ENCODE results near the gene C1QTNF8.

Gene C1QTNF8, protein sequence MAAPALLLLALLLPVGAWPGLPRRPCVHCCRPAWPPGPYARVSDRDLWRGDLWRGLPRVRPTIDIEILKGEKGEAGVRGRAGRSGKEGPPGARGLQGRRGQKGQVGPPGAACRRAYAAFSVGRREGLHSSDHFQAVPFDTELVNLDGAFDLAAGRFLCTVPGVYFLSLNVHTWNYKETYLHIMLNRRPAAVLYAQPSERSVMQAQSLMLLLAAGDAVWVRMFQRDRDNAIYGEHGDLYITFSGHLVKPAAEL

DNA sequence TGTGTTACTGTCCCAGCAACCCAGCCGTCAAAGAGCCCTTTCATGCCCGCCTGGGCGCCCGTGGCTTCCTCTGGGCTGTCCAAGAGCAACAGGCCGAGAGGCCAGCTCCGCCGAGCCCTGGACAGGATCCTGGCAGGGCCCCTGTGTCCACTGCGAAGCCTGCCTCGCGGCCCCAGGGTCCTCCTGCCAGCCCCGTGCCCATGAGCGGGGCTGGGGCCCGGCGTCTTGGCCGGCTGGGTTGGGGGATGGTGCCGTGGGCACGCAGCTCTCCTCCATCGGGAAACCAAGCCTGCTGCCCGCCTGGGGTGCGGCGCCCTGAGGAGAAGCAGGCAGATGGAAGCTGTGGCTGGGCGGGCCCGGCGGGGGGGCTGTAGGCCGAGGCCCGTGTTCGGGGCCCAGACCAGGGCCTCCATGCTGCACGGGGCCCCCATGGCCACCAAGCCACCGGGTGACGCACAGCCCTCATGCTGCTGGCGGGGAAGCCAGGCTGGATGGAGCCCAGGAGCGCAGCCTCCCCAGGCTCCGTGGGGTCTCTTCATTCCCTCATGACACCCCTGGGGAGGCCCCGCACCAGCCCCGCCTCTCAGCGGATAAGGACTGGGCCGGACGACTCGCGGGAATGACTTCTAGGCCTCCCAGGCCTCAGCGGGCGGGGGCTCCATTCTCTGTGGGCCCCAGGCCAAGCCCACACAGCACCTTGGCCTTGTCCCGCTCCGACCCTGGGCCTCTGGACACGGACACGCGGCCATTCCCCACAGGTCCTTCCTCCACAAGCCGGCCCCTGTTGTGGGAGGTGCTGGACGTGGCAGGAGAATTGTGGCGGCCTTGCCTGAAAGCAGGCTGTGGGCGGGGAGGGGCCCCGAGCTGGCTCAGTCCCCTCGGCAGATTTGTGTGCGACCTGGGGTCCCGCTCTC, at the start of gene C1QTNF8:
Gene C1QTNF8 (minus strand): TSS at position 76 of the 914 bp plus-strand sequence. CDS start 1,322 bp downstream, outside the sequence.
- in situ Hi-C loops (cut with HindIII; ENCODE audit: low sequenced_read_pairs): no loop called here

GRCh38 chr16:1145383-1146100, 49.5 kb upstream of the C1QTNF8 start:
- in situ Hi-C loops (cut with HindIII; ENCODE audit: low sequenced_read_pairs): loop anchor here (10.0 to 25.0 kb wide), 3 partner anchors 111 to 311 kb away; no protein-coding TSS in a partner anchor

- in situ Hi-C loops (cut with HindIII; ENCODE audit: low sequenced_read_pairs): loop anchor here (10.0 to 25.0 kb wide), 3 partner anchors 110 to 310 kb away; no protein-coding TSS in a partner anchor
Observed at GRCh38 chr16:1144476-1145382, 48.7 kb upstream of the C1QTNF8 start.

DNA sequence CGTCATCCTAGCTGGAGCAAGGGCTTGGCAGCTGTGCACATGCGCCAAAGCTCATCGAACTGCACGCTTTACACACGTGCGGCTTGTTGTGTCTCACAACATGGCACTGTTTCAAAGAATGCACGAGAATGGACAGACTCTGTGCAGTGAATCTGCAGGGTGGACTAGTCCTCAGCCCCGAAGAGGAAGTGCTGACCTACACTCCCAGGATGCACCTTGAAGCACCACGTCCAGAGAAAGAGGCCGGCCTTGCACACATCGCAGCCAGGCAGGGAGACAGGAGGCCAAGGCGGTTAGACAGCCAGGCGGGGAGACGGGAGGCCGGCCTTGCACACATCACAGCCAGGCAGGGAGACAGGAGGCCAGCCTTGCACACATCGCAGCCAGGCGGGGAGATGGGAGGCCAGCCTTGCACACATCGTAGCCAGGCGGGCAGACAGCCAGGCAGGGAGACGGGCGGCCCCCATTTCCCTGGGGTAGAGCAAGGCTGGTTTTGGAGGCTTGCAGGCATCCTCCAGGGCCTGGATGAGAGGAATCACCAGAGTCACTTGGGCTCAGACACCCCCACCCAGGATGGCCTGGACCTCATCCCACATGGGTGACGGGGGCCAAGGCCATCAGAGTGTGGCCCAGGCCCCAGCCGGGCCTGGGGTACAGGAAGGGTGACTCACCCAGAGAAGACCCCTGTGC, 47.9 kb upstream of the C1QTNF8 start:
- in situ Hi-C loops (cut with HindIII; ENCODE audit: low sequenced_read_pairs): loop anchor here (10.0 to 25.0 kb wide), 3 partner anchors 109 to 309 kb away; no protein-coding TSS in a partner anchor

GRCh38 chr16:1142911-1143310, 46.9 kb upstream of the C1QTNF8 start:
- in situ Hi-C loops (cut with HindIII; ENCODE audit: low sequenced_read_pairs): loop anchor here (10.0 to 25.0 kb wide), 3 partner anchors 108 to 308 kb away; no protein-coding TSS in a partner anchor

DNA sequence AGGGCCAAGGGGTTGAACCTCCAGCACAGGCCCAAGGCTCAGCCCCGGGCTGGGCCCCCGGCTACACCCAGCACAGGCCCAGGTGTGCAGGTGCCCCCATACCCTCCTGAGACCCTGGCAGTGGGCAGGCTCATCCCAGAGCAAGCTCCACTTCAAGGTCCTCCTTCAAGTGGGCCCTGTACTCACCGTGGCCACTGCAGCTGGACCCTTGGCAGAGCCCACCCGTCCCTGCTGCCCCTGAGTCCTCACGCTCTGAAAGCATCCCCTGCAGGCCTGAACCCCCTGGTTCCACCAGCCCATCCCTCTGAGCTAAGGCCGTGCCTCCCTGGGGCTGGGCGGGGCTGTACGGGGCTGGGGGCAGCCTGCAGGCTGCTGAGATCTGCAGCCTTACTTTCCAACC, 45.7 kb upstream of the C1QTNF8 start:
- in situ Hi-C loops (cut with HindIII; ENCODE audit: low sequenced_read_pairs): loop anchor here (10.0 to 25.0 kb wide), 3 partner anchors 107 to 307 kb away; no protein-coding TSS in a partner anchor

DNA sequence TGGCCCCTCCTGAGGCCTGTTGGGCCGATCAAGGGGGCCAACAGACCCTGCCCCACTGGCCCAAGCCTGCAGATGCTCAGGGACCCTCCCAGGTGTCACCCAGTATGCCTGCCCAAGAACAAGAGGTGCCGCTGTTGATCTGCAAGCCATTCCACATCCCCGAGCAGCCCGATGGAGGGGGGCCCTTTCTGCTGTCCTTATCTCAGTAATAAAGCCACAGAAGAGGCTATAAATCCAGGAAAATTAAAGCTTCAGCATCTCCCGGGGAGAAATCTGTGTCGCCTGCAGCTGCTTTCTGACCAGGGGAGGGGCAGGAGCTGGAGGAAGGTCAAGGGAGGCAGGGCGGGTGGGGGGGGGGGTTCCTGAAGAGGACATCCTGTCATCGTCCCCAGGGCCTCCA, 45.1 kb upstream of the C1QTNF8 start:
- in situ Hi-C loops (cut with HindIII; ENCODE audit: low sequenced_read_pairs): loop anchor here (10.0 to 25.0 kb wide), 3 partner anchors 106 to 306 kb away; no protein-coding TSS in a partner anchor

GRCh38 chr16:1140582-1141162, 44.6 kb upstream of the C1QTNF8 start:
- in situ Hi-C loops (cut with HindIII; ENCODE audit: low sequenced_read_pairs): loop anchor here (10.0 to 25.0 kb wide), 3 partner anchors 106 to 306 kb away; no protein-coding TSS in a partner anchor

GRCh38 chr16:1137604-1138003, 41.6 kb upstream of the C1QTNF8 start:
- in situ Hi-C loops (cut with HindIII; ENCODE audit: low sequenced_read_pairs): loop anchor here (25.0 kb wide), 1 partner anchor 250 kb away; no protein-coding TSS in a partner anchor

GRCh38 chr16:1135459-1135825, 39.4 kb upstream of the C1QTNF8 start:
- in situ Hi-C loops (cut with HindIII; ENCODE audit: low sequenced_read_pairs): loop anchor here (25.0 kb wide), 1 partner anchor 252 kb away; no protein-coding TSS in a partner anchor

GRCh38 chr16:1134776-1135458, 38.9 kb upstream of the C1QTNF8 start:
- in situ Hi-C loops (cut with HindIII; ENCODE audit: low sequenced_read_pairs): loop anchor here (25.0 kb wide), 1 partner anchor 252 kb away; no protein-coding TSS in a partner anchor

- in situ Hi-C loops (cut with HindIII; ENCODE audit: low sequenced_read_pairs): loop anchor here (25.0 kb wide), 1 partner anchor 253 kb away; no protein-coding TSS in a partner anchor
Observed at GRCh38 chr16:1133810-1134520, 37.9 kb upstream of the C1QTNF8 start.

DNA sequence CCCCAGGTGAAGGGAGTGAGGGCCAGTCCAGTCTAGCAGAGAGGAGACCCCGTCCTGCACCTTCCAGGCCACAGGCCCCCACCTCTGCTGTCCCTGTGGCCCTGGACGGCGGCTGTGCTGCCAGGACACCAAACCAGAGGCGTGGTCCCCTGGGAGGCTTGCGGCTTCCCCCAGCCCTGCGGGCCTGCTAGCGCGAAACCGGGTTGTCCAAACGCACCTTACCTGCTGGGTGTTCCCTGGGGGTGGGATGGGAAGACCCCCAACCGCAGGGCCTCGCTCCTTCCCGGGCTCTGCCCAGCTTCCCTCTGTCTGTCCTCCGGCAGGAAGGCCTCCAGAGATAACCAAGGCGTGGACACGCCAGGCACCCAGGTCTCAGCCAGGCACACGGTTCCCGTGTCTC, 37.2 kb upstream of the C1QTNF8 start:
- in situ Hi-C loops (cut with HindIII; ENCODE audit: low sequenced_read_pairs): loop anchor here (25.0 kb wide), 1 partner anchor 254 kb away; no protein-coding TSS in a partner anchor

DNA sequence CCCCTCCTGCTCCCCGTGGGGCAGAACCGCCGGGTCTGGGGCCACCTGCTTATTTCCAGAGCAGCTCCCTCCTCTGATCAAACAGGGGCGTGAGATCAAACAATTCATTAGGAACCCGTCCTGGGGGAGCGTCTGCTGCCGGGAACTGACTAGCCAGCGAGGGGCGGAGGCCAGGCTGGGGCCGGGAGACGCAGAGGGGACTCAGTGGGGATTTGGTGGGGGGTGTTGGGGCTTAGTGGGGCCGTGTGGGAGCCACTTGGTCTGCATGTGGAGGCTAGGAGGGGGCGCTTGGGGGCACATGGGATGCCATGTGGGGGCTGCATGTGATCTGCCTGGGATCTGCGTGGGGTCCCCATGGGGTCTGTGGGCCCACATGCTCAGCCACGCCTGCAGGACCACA, 36.4 kb upstream of the C1QTNF8 start:
- in situ Hi-C loops (cut with HindIII; ENCODE audit: low sequenced_read_pairs): loop anchor here (25.0 kb wide), 1 partner anchor 255 kb away; no protein-coding TSS in a partner anchor

- in situ Hi-C loops (cut with HindIII; ENCODE audit: low sequenced_read_pairs): loop anchor here (25.0 kb wide), 1 partner anchor 256 kb away; no protein-coding TSS in a partner anchor
Observed at GRCh38 chr16:1131378-1131994, 35.4 kb upstream of the C1QTNF8 start.

- in situ Hi-C loops (cut with HindIII; ENCODE audit: low sequenced_read_pairs): loop anchor here (25.0 kb wide), 1 partner anchor 257 kb away; no protein-coding TSS in a partner anchor
Observed at GRCh38 chr16:1130382-1130781, 34.3 kb upstream of the C1QTNF8 start.

Data from endothelial cell of hepatic sinusoid (primary cell).